GM21528 (cell line): ENCODE measurements around the gene BRD2.

Experiments
- ATAC-seq: cut with Tn5 transposase; IDR thresholded peaks from one replicate; pipeline ENCODE4 v1.9.1; 2021; ENCODE audit warnings: mild to moderate bottlenecking, moderate library complexity; ENCODE audit not compliant: unreplicated experiment, low FRiP score

BRD2 gene

DNA sequence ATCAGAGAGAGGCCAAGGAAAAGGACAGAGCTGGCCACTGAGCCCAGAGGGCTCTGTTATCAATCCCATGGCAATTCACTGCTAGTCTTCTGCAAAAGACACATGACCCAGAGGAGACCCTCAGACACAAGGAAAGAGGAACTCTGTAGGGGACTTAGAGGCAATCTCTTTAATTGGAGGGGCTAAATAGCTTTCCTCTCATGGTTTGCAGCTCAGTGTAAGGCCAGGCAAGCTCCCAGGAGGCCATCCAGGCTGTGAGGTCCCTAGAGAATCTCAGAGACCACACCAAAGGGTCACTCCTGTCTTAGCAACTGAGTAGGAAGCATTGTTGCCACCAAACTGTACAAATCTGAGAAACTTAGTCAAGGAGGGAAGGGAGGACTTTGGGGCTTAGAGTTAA, 51.0 kb downstream of the BRD2 start:
- ATAC-seq, result no peak

- ATAC-seq, result no peak
Observed at GRCh38 chr6:33021917-33022316, 53.5 kb downstream of the BRD2 start.

DNA sequence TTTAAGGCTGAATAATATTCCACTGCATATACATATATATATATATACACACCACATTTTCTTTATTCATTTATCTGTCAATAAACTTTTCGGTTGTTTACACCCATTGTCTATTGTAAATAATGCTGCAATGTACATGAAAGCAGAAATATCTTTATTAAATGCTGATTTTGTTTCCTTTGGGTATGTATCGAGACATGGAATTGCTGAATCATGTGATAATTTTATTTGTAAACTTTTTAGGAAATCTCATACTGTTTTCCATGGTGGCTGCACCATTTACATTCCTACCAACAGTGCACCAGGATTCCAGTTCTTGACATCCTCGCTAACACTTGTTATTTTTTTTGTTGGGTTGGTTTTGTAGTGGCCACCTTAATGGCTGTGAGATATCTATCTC, 55.1 kb downstream of the BRD2 start:
- no peak for ATAC-seq

DNA sequence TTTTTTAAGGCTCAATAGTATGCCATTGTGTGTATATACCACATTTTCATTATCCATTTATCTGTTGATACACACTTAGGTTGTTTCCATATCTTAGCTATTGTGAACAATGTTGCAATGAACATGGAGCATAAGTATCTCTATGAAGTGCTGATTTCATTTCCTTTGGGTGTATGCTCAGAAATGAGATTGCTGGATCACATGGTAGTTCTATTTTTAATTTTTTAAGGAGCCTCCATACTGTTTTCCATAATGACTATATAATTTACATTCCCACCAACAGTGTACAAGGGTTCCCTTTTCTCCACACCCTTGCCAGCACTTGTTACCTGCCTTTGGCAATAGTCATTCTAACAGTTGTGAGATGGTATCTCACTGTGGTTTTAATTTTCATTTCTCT, 56.1 kb downstream of the BRD2 start:
- ATAC-seq, result no peak

- peak; percentile 15 for ATAC-seq
Observed at GRCh38 chr6:33028220-33028849, 59.9 kb downstream of the BRD2 start.

- ATAC-seq, result peak; percentile 63
Observed at GRCh38 chr6:33029328-33030184, 61.2 kb downstream of the BRD2 start.

DNA sequence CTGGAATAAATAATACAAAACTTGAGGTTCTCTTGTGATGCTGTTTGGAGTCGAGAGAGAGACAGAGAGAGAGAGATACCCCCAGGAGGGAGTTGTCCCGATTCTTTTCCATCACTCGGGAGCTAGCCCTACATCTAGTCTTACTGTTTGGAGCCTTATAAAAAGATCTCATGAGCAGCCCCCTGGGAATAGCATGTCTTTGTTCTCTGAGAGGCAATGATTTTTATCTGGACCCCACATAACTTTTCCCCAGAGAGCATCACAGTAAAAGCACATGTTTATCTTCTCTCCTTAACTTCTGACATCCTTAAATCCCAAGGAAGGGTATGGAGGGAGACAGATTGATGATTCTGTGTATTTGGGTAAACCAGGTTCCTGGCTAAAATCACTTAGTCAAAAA, 61.9 kb downstream of the BRD2 start:
- no peak for ATAC-seq
